ENCODE data around the gene CUZD1.

CUZD1 gene

DNA sequence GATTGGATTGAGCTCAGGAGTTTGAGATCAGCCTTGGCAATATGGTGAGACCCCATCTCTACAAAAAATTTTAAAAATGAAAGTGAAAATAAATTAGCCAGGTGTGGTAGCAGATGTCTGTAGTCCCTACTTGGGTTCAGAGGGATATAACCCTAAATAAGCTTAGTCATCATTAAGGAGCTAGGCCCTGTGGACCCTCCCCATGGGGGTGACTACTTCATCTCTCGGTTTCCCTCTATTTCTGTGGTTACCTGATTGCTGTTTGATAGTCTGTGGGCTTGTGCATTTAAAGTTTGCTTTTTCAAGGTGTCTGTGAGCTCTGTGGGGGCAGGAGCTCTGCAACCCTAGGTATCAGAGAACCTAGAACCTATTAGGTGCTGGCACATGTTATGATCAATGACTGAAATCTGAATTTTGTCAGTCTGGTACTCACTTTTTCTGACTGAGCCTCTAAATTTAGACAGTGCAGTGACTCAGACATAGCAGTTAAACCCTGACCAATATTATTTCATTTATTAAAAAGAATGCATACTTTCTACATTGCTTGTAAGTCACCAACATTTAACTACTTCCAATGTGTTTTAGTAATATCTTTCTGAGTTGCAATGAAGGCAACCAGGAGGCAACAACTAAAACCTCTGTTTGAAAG, 8.1 kb upstream of the CUZD1 start:
- no peak for DNase-seq

GRCh38 chr10:122852261-122852660, 6.6 kb upstream of the CUZD1 start:
- DNase-seq, result no peak

GRCh38 chr10:122850705-122851640, 5.3 kb upstream of the CUZD1 start:
- DNase-seq, result no peak

DNA sequence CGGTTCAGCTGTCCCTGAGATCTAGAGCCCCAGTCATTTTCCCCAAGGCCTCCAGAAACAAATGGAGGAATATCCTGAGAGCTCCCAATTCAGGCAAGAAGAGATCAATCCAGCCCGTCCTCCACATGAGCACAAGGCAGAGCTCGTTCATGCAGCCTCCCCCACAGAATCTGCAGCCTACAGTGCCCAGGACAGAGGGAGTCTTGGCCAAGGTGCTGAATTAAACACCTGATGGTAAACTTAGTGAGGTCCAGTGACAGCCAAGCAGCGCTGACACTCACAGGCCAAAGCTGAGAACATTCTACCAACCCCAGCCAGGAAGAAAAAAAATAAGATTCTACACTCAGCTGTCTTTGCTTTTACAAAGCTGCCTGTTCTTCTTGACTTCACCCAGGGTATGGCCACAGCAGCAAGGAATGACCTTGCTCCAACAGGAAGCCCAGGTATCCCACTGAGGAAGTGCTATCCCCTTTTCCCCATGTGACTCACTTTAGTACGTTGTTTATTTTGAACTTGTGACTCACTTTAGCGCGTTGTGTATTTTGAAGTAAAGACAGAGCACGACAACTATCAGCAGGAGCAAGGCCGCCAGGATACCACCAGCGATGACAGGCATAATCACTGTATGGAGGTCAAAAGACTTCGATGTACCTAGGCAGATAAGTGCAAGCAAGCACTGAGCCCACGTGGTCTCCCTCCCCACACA, 4.4 kb upstream of the CUZD1 start:
- DNase-seq, result no peak

DNA sequence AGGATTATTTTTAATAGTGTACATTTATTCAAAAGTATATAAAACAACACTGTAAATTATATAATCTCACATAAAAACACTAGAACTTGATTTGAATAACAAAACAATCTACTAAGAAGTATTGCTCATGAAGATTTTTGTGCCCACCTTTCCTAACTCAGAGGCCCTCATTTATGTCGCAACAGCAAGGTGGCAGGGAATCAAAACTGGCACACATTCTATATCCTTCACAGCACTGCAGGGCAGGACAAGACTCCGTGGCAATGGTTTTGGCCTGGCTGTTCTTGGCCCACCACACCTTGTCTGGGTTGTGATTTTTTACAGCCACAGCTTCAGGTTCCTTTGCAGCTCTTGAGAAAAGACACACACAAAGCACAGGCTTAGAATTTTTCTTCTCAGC, 3.4 kb upstream of the CUZD1 start:
- no peak for DNase-seq

DNA sequence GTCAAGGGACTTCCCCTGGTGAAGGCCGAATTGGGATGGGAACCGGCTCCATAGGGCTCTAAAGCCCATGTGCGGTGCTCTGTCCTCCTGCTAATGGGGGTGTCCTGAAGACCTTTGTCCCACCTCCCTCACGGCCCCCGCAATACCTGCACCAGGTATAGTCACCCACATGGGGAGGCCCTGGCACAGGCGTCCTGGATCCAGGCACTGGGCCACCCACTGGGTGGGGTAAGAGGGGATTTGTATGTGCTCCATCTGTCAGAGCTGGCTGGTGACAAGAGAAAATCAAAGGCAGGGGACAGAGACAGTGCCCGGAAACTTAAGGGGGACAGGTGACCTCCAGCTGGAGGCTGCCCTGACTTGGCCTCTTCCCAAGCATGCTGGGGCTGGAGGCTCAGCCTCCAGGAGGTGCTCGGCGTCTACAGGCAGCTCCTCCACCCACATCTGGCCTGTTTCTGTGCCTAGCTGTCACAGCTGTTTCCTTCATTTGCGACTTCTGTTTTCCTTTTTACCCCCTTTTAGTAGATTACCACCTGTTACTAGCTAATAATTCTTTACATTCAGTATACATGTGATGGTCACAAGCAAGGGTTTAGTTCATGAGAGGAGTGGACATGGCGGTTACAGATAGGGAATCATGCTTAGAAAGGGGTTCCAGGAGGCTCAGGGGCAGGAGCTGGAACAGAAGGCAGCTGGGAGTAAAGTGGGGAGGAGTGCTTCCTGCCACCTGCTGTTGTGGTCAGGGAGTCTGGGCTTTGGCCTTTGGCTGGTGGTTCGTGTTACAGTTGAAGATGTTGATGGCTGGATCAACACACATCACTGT, 2.3 kb upstream of the CUZD1 start:
- DNase-seq, result no peak

DNA sequence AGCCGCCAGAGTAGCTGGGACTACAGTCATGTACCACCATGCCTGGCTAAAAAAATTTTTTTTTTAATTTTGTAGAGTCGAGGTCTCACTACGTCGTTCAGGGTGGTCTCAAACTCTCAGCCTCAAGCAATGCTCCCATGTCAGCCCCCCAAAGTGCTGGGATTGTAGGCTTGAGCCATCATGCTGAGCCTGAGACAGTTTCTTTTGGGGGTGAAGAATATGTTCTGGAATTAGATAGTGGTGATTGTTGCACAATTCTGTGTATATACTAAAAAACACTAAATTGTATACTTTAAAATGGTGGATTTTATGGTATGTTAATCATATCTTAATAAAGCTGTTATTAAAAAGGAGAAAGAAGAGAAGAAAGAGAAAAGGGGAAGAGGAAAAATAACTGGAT, 1.5 kb downstream of the CUZD1 start:
- DNase-seq, result no peak

DNA sequence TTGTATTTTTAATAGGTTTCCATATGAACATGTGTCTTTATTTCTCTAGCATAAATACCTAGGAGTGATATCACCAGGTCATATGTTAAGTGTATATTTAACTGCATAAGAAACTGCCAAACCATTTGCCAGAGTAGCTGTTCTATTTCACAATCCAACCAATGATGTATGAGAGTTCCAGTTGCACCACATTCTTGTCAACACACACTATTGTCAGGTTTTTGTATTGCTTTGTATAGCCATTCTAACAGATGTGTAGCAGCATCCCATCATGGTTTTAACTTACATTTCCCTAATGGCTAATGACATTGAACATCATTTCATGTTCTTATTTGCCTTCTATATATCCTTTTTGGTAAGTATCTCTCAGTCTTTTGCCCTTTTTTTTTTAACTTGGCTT, 4.1 kb downstream of the CUZD1 start:
- no peak for DNase-seq

- DNase-seq, result no peak
Measured at GRCh38 chr10:122839505-122839904, 6.2 kb downstream of the CUZD1 start.

- no peak for DNase-seq
Measured at GRCh38 chr10:122838880-122839279, 6.8 kb downstream of the CUZD1 start.

DNA sequence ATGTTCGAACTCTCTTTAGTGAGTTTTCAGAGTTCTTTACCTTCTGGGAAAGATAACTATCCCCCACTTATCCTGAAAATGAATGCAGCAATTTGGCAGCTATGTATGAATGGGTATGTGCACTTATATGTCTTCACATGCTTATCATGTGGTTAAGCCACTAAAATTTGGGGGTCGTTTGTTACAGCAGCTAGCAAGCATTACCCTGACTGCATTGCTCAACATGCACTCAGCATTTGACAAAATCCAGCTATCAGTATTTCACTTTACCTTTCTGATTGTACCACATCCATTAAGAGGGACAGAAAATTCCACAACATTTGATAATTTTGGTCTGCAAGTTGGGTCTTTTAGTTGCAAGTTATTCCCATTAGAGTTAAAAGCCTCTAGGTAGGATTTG, 9.7 kb downstream of the CUZD1 start:
- no peak for DNase-seq

DNA sequence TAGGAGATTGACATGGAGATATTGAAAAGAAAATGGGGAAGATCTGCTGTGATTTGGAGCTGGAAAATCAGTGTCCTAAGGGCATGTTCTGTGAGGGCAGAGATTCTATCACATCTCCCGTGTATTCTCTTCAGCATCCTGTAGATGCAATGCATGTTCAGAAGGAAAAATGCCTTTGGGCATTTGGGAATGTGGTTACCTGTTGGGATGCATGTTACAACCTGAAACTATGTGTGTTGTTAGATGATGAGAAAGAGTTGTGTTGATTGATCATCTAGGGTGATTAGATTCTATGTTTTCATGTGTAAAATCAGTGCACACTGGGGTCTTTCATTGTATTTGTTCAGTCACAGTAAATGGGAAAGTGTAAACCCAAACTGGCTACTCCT, 14.7 kb downstream of the CUZD1 start:
- DNase-seq, result no peak

DNA sequence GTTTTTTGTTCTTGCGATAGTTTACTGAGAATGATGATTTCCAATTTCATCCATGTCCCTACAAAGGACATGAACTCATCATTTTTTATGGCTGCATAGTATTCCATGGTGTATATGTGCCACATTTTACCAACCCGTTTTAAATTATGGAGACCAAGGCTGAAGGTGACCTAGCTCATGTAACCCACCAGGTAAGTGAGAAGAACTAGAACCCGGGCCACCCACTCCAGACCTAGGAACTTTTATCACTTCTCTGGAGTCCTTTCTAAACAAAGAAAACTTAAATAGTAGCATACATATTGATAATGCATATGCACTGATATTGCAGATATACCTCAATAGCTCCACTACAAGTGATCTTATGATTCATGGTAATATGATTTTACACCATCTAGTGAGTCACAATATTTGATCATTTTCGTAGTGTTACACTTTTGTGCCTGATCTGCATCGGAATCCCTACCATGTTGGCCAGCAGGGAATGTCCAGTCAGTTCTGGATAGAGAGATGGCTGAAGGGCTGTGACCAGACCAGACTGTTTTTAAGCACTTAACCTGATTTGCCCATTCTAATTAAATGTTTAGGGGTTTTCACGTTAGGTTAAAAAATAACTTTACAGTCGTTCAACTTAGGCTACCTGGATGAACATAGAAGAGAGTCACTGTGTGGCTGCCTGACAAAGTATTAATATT, 15.2 kb downstream of the CUZD1 start:
- DNase-seq, result no peak

DNA sequence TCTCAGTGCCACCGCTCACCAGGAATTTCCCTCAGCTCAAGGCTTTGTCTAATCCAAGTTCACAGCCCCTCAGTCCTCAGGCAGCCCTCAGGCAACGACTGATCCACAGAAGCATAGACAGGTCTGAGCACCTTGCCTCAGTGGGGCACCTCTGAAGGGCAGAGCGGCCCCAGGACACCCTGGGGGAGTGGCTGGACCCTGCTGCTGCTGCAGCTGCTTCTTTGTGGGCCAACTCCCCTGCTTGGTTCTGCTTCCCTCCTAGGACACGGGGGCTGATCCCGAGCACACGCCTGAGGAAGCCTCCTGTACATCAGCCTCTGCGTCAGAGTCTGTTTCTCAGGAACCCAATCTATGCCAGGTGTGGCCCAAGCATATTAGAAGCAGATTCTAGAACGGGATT, 16.2 kb downstream of the CUZD1 start:
- no peak for DNase-seq

DNA sequence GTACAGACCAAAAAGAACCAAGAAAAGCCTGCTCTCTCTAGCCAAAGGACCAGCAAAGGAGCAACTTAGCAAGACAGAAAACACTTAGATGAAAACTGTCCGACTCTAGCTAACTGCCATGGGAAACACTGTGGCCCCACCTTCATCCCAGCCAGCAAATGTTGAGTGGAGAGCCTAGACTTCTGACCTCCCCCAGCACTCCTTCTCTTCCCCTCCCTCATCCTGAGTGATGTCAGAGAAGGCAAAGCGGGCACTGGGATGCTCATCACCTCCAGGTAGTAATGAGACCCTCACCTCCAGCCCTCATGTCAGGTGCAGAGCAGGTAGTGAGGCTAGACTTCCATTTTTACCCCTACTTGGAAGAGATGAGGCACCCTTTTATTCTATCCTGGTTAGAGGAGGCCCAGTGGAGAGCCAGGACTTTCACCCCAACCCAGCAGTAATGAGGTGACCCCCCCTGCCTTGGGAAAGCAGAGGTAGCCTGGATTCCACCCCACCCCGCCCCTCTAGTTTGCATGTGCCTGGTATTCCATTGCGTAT, 16.9 kb downstream of the CUZD1 start:
- no peak for DNase-seq

GRCh38 chr10:122827302-122827701, 18.4 kb downstream of the CUZD1 start:
- no peak for DNase-seq

- DNase-seq, result no peak
Measured at GRCh38 chr10:122822973-122823690, 22.5 kb downstream of the CUZD1 start.

DNA sequence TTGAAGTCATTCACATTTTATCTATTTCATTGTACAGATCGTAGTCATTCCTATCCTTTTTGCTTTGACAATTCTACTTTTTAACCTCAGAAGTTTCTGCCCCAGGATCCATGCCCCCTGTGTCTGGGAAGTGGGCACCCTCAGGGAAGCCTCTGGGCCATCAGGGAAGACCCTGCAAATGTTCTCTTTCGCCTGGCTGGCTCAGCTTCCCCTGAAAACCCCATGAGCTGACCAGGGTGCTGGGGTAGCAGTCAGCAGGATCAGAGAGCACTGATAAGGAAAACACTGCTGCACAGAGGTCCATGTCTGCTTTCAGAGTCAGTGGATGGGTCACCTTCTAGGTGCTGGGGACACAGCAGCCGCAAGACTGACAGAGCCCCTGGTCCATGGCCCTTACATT, 23.8 kb downstream of the CUZD1 start:
- DNase-seq, result no peak

GRCh38 chr10:122815458-122815857, 30.2 kb downstream of the CUZD1 start:
- no peak for DNase-seq

DNA sequence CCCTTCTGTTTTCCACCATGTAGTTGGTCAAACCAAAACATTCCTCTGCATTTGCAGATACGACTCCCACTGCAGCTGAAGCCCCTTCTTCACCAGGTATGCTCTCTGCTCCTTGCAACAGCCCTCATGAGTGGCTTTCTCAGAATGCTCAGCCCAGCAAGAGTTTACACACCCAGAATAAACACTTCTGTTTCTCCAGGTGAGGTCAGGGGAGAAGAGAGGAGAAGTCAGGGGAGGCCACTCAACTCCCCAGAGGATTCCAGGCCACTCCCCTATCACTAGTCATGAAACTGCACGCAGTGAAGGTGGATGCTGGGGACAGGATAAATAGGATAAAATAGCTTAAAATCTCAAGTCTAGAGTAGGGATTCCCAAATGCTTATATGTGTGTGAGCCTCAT, 31.2 kb downstream of the CUZD1 start:
- DNase-seq, result no peak

DNA sequence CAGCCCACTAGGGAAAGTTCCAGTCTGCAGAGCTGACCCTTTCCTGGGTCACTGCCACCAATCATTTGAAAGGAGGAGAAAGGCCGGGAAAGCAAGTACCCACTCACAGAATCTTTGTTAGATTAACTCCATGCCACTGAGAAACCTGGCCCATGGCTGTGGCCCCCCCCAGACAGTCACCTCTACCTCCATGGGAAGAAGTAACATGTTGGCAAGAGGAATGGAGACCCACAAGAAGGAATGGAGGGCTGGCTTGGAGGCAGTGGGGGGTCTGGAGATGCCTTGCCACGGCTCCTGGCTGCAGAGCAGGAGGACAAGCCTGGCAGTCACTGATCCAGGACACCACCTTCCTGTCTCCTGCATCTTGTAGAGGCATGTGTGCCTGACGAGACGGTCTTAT, 32.9 kb downstream of the CUZD1 start:
- no peak for DNase-seq
